Brain pericyte (primary cell): Measurements from ENCODE around the gene ZNF467.

Experiments used
- DNase-seq: peaks from one replicate; pipeline ENCODE4 v3.0.0-alpha.2; 2012; ENCODE audit warnings: low read depth, low spot score

ZNF467 gene

DNA sequence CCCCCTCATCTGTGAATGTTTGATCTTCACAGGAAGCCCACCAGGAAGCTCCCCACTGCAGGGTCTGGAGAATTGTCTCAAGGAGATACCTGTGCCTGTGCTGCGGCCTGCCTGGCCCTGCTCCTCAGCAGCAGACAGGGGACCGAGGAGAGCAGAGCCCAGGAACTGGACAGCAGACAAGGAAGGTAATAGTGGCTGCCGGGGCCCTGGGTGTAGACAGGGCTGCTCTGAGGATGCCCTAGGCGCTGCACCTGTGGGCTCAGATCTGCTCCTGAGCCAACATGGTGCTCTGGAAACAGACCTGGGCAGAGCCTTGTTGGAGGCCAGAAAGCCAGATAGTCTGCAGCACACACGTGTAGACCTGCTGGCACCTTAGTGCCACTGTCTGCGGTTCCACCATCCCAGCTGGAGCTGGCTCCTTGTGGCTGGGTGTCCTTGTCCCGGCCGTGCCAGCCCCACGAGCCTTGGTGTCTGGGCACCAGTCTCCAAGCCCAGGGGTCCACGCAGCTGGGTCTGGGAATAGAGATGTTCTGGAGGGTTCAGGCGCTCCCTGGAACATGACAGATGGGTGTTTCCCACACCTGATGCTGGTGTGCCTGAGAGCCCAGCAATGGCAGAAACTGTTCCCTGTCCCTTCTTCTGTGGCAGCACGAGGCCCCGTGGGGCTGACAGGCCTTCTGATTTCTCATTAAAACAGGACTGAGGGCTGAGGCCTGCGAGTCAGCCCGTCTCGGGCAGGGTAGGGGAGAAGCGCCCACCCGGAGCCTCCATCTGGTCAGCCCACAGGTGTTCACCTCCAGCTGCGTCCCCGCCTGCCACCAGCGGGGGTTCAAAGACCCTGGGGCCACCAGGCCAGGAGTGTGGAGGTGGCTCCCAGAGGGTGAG lies 44.7 kb downstream of the ZNF467 start:
- no peak for DNase-seq

- no peak for DNase-seq
Observed at GRCh38 chr7:149727899-149728476, 45.4 kb downstream of the ZNF467 start.

DNA sequence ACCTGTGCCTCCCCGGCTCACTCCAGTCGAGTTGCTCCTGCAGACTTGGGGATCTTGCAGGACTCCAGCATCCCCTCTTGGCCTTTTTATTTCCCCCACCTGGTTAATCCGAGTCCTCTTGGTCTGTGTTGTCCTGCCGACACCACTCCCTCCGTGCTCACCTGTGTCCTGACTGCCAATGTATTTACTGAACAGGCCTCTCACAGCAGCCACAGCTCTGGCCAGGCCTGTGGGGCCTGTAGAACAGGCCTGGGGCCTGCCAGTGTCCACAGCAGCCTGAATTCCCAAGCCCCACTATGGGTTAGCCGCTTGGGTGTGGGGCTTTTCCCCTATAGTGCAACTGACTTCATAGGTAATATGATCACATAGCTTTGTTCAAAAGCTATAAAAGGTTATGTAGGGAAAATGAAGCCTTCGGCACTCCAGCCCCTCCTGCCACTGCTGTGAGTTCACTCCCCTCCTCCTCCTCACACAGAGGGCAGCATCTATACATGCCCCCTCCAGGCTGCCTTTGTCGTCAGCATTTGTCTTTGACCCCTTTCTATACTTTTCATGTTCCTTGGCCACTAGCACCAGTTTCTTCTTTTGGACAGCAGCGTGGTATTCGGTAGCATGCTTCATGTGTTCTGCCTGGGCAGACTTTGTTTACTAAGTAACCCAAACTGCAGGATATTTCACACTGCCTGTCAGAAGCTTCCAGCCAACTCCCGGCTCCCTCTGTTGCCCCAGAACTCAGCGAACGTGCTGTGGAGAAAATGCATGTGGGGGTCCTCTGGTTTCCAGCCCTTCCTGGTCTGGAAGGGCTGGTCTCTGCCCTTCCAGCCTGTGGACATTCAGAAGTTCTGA lies 46.1 kb downstream of the ZNF467 start:
- DNase-seq, result no peak

DNA sequence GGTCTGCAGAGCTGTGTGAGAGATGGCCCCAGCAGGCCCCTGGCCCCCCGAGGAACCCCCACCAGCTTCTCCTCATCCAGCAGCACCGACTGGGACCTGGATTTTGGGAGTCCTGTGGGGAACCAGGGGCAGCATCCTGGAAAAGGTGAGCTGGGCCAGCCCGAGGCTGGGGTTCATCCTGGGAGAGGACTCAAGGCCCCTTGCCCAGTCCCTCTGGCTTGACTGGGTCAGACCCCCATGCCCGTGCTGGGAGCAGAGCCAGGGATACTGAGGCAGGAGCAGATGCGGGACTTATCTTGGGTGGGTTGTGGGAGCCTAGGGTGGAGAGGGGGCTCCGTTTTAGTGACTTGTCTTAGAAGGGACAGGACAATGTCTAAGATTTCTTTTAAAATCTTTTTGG lies 47.5 kb downstream of the ZNF467 start:
- DNase-seq, result no peak

GRCh38 chr7:149725426-149725821 lies 48.0 kb downstream of the ZNF467 start:
- no peak for DNase-seq

GRCh38 chr7:149724661-149725425 lies 48.5 kb downstream of the ZNF467 start:
- DNase-seq, result no peak

DNA sequence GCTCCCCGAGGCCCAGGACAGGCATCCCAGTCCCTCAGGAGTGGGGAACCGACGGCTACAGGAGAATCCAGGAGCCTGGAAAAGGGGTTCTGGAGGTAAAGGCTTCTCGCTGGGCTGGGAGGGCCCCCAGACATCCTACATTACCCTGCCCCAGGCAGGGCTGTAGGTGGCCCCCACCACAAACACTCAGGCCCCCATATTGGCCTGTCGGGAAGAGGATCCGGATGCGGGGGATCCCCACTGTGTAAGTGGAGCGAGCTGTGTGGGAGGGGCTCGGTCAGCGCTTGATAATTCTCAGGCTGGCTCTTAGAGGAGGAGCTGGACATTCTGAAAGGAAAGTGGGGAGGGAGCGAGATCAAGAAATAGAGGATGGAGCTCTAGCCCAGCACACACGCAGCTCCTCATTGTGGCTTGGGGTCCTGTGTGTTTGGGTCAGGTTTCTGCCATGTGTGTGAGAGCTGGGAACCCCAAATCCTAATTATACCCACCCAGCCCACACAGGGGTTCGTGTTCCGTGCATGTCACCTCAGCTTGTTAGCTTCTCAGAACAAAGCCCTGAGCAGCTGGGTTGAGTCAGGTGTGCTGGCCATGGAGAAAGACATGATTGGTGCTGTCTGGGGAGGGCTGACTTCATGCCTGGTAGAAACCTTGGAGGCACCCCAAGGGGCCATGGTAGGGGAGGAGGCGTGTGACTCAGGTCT lies 49.4 kb downstream of the ZNF467 start:
- no peak for DNase-seq

- DNase-seq, result no peak
Observed at GRCh38 chr7:149723082-149723767, 50.2 kb downstream of the ZNF467 start.

DNA sequence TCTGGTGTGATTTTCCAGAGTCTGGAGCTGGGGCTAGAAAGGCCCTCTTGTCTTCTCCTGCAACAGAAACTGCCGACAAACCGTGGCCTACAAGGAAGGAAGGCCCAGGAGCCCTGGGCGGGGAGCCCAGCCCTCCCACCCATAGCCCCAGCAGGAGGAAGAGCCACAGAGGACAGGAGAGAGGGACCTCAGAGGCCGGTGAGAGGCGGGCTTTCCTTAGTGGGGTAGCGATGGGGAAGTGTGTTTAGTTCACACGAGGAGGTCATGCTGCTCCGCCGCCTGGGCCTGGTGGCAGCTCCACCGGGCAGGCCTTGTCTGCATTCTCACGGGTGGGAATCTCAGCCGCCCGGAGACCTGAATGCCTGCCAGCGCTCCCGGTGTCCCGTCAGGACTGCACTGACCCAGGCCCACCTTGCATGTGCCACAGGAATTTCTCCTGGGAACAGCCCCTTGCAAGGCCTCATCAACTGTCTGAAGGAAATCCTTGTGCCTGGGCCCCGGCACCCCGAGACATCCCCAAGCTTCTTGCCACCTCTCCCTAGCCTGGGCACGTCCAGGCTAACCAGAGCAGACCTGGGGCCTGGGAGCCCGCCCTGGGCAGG lies 50.9 kb downstream of the ZNF467 start:
- DNase-seq, result no peak

DNA sequence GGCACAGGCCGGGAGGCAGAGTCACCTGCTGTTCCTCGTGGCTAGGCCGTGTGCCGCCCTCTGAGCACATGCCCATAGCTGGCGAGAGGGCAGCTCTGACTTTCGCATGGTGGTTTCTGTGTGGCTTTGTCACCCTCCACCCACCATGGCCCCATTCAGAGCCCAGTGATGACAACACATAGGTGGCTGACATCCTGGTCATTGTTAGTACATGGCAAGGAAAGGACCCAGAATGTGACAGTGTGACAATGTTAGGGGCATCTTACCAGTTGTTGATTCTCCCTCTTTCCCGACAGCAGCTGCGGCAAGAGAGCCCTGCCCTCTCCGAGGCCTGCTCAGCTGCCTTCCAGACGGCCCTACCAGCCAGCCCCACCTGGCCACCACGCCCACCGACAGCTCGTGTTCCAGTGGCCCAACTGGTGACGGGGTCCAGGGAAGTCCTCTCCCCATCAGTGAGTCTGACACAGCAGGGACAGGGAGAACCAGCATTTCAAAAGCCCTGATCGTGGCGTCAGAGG lies 52.2 kb downstream of the ZNF467 start:
- no peak for DNase-seq

- DNase-seq, result no peak
Observed at GRCh38 chr7:149720372-149721083, 52.9 kb downstream of the ZNF467 start.

DNA sequence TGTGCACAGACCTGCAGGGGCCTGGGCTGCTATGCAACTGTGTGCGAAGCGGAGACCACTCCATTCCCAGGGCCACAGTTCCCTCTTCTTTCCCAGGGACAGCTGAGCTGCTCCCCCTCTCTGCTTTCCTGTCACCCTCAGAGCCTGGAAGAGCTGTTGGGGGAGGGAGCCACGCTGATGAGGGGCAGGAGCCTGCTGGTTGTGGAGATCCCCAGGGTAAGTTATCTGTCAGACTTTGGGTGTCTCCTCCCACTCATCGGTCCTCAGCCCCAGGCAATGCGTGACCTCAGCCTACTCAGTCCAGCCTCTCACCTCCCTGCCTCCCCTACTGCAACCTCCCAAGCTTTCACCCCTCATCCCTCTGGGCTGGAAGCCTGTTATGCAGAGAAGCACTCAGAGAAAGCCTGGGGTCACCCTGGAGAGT lies 53.5 kb downstream of the ZNF467 start:
- DNase-seq, result no peak

DNA sequence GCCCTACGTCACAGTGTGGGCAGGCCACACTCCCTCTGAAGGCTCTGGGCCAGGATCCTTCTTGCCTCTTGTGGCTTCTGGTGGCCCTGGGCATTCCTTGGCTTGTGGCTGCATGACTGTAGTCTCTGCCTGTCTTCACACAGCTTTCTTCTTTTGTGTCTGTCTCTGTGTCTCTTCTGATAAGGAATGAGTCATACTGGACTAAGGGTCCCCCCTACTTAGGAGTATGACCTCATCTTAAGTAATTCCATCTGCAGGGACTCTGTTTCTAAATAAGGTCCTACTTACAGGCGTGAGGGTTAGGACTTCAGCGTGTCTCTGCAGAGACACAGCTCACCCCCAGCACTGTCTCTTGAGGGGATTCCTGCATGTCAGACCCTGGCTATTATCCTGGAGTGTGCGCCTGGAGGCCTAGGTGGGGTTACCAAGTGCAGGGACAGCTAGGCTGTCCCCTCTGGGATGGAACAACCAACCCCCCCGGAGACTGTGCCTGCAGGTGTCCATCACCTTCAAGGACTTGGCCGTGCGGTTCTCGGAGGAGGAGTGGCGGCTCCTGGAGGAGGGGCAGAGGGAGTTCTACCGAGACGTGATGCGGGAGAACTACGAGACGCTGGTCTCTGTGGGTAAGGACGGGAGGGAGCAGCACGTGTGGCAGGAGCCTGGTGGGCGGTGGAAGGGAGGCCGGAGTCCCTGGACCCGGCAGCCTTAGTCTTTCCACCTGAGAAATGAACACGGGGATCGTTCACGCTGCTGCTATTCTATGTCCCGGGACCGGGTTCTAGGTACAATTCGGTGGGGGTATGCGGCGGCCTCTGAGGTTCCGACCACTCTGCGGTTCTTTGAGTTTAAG lies 54.1 kb downstream of the ZNF467 start:
- no peak for DNase-seq

DNA sequence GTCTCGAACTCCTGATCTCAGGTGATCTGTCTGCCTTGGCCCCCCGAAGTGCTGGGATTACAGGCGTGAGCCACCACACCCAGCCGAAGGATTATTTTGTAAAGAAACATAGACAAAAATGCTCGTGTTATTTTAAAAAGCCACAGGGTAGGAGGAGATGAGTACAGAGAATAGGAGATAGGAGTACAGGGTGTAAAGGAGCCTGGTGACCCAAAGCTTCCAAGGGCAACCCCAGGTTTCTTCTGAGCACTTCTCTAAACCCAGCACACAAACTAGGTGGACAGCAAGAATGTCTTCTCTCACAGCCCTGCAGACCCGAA lies 54.7 kb downstream of the ZNF467 start:
- no peak for DNase-seq

DNA sequence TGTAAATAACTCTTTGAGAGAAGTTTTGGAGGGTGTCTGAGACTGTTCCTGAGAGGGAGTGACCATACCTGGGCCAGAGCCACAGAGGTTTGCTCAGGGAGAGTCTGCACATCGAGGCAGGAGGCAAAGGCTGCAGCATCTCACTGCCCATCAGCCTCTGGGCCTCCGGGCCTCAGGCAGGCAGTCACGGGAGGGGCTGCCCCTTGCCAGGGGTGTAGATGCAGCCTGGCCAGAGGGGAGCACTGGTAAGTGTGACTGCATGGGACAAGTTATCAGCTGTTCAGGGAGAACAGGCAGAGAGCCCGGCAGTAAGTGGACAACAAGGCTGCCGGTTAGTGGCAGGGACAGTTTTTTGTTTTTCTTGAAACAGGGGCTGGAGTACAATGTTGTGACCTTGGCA lies 55.9 kb downstream of the ZNF467 start:
- DNase-seq, result no peak

DNA sequence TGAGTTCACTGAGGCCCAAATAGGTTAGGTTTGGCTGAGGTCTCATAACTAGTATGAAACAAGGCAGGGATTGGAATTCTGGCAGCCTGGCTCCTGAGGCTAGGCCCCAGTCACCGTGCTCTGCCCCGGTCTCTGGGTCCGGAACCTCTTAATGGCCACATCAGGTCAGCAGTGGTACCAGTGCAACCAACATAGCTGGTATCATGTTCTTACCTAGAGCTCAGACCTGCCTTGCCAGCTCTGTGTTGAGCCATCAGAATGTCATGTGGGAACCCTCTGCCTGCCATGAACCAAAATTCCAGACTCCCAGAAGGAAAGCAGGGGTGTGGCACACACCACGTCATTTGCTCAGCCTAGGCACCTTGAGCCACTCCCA lies 56.5 kb downstream of the ZNF467 start:
- DNase-seq, result no peak

GRCh38 chr7:149716007-149716931 lies 57.1 kb downstream of the ZNF467 start:
- no peak for DNase-seq
